Peyer's patch (tissue), 4 donors: ENCODE results near the gene ARHGEF33.

ENCODE experiments used
- CTCF ChIP-seq, 6 experiments: fragments of 450-650 bp in 4 of 6; fragments of 200-600 bp in 2 of 6; sonication (generic) in 1 of 6; IDR thresholded peaks; one replicate each; pipeline ENCODE4 v1.5.1; 2017 to 2019; ENCODE audit warnings: antibody characterized with exemption in 6 of 6, mild to moderate bottlenecking in 3 of 6, moderate library complexity in 1 of 6
- POLR2A ChIP-seq, 2 donors: fragments of 450-650 bp; IDR thresholded peaks; one replicate each; pipeline ENCODE4 v1.5.1; 2017; ENCODE audit warnings: antibody characterized with exemption in 2 of 2, mild to moderate bottlenecking in 2 of 2, moderate library complexity in 2 of 2

GRCh38 chr2:38960609-38961320 lies 71.1 kb downstream of the ARHGEF33 start:
- TF ChIP-seq CTCF (IDR thresholded peaks at IDR 0.05) (no peak), POLR2A (IDR thresholded peaks at IDR 0.05) (no peak)
